Putamen (tissue), 1 donor: ENCODE data around the gene TNFSF13B.
A peak's percentile ranks its signal among the peaks of the same experiment; 100 is the strongest.
"Not testable (repeated sequence)": the region's sequence is repeated elsewhere in the genome, so short reads cannot be mapped to it uniquely, and the experiment has no call there.

Source experiments
- DNase-seq: peaks from one replicate; pipeline ENCODE4 v3.0.0-alpha.2; 2016; ENCODE audit warnings: low spot score

Gene TNFSF13B

GRCh38 chr13:108283110-108283509, 13.6 kb downstream of the TNFSF13B start:
- DNase-seq: no peak

GRCh38 chr13:108288741-108289140, 19.2 kb downstream of the TNFSF13B start:
- DNase-seq: no peak

- DNase-seq: no peak
Measured at GRCh38 chr13:108289819-108290218, 20.3 kb downstream of the TNFSF13B start.

GRCh38 chr13:108297114-108297513, 27.6 kb downstream of the TNFSF13B start:
- DNase-seq: no peak

GRCh38 chr13:108302279-108302678, 32.8 kb downstream of the TNFSF13B start:
- no peak for DNase-seq

- DNase-seq: no peak
Measured at GRCh38 chr13:108304170-108305016, 34.9 kb downstream of the TNFSF13B start.

GRCh38 chr13:108305655-108306054, 36.1 kb downstream of the TNFSF13B start:
- DNase-seq: no peak

GRCh38 chr13:108306860-108307259, 37.3 kb downstream of the TNFSF13B start:
- no peak for DNase-seq

GRCh38 chr13:108311596-108311995, 42.1 kb downstream of the TNFSF13B start:
- not testable (repeated sequence) for DNase-seq

- DNase-seq: no peak
Measured at GRCh38 chr13:108313382-108313781, 43.9 kb downstream of the TNFSF13B start.

GRCh38 chr13:108315273-108315672, 45.8 kb downstream of the TNFSF13B start:
- no peak for DNase-seq

GRCh38 chr13:108315991-108316390, 46.5 kb downstream of the TNFSF13B start:
- no peak for DNase-seq

GRCh38 chr13:108316413-108316812, 46.9 kb downstream of the TNFSF13B start:
- no peak for DNase-seq

GRCh38 chr13:108322206-108322824, 52.8 kb downstream of the TNFSF13B start:
- no peak for DNase-seq

- no peak for DNase-seq
Measured at GRCh38 chr13:108323031-108323430, 53.5 kb downstream of the TNFSF13B start.

GRCh38 chr13:108325863-108326262, 56.3 kb downstream of the TNFSF13B start:
- no peak for DNase-seq

- no peak for DNase-seq
Measured at GRCh38 chr13:108326309-108326708, 56.8 kb downstream of the TNFSF13B start.

GRCh38 chr13:108328848-108329247, 59.3 kb downstream of the TNFSF13B start:
- DNase-seq: no peak

GRCh38 chr13:108332791-108333190, 63.3 kb downstream of the TNFSF13B start:
- DNase-seq: no peak

GRCh38 chr13:108342369-108343289, 73.1 kb downstream of the TNFSF13B start:
- DNase-seq: peak; percentile 44

GRCh38 chr13:108345016-108345415, 75.5 kb downstream of the TNFSF13B start:
- DNase-seq: no peak

- no peak for DNase-seq
Measured at GRCh38 chr13:108346376-108346775, 76.9 kb downstream of the TNFSF13B start.
